Glutamatergic neuron (in vitro differentiated cells): ENCODE measurements around the gene RUNDC1. TPM values are rescaled to one million over a fixed set of nuclear protein-coding genes. Genes with fewer than 3 reads are reported as not detected.
"Not testable (repeated sequence)": the region's sequence is repeated elsewhere in the genome, so short reads cannot be mapped to it uniquely, and the experiment has no call there.

Experiments
- DNase-seq: peaks from one replicate; pipeline ENCODE4 v3.0.0; 2022
- H3K27ac Mint-ChIP-seq: one replicate; pipeline ENCODE4 v1.8.0; 2020; ENCODE audit warnings: mild to moderate bottlenecking, mixed read lengths, inconsistent platforms; ENCODE audit not compliant: unreplicated experiment
- H3K27me3 Mint-ChIP-seq: one replicate; pipeline ENCODE4 v1.8.0; 2020; ENCODE audit warnings: mild to moderate bottlenecking, moderate library complexity, mixed read lengths, inconsistent platforms; ENCODE audit not compliant: unreplicated experiment
- H3K36me3 Mint-ChIP-seq: one replicate; pipeline ENCODE4 v1.8.0; 2020; ENCODE audit warnings: mild to moderate bottlenecking, mixed read lengths, inconsistent platforms; ENCODE audit not compliant: unreplicated experiment
- H3K4me1 Mint-ChIP-seq: one replicate; pipeline ENCODE4 v1.8.0; 2020; ENCODE audit warnings: mild to moderate bottlenecking, low read depth, mixed read lengths, inconsistent platforms; ENCODE audit not compliant: unreplicated experiment
- H3K4me3 Mint-ChIP-seq: one replicate; pipeline ENCODE4 v1.8.0; 2020; ENCODE audit warnings: mild to moderate bottlenecking, mixed read lengths, inconsistent platforms; ENCODE audit not compliant: unreplicated experiment
- H3K9me3 Mint-ChIP-seq: one replicate; pipeline ENCODE4 v1.8.0; 2020; ENCODE audit warnings: mild to moderate bottlenecking, moderate library complexity, mixed read lengths, inconsistent platforms; ENCODE audit not compliant: unreplicated experiment
- total RNA-seq: library from RNA; stranded (reverse); fragmentation: NEBNext Ultra II Directional; extraction: Animal tissue kit (Norgen Biotek cat#: 25700); gene quantifications from one replicate; pipeline ENCODE4 v1.2.1, GENCODE V29; 2021; ENCODE audit not compliant: unreplicated experiment
- TF ChIP-seq, protein P1 (sequence below): fragments of 200-600 bp; sonication (generic); IDR thresholded peaks from one replicate; pipeline ENCODE4 v1.5.0; 2021; ENCODE audit not compliant: partially characterized antibody, unreplicated experiment

The RUNDC1 gene
- total RNA-seq, 1 donor from 2014 or later, result 14.0 TPM

GRCh38 chr17:42971589-42971988 is 8.8 kb upstream of the RUNDC1 start:
- peaks cover 2% of the 10 kb centered on the region for H3K27me3 Mint-ChIP-seq
- TF ChIP-seq, protein P1, sequence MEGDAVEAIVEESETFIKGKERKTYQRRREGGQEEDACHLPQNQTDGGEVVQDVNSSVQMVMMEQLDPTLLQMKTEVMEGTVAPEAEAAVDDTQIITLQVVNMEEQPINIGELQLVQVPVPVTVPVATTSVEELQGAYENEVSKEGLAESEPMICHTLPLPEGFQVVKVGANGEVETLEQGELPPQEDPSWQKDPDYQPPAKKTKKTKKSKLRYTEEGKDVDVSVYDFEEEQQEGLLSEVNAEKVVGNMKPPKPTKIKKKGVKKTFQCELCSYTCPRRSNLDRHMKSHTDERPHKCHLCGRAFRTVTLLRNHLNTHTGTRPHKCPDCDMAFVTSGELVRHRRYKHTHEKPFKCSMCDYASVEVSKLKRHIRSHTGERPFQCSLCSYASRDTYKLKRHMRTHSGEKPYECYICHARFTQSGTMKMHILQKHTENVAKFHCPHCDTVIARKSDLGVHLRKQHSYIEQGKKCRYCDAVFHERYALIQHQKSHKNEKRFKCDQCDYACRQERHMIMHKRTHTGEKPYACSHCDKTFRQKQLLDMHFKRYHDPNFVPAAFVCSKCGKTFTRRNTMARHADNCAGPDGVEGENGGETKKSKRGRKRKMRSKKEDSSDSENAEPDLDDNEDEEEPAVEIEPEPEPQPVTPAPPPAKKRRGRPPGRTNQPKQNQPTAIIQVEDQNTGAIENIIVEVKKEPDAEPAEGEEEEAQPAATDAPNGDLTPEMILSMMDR, result no peak
- H3K27ac Mint-ChIP-seq, result no peak overlapping the region
- no peaks in the 10 kb centered on the region for H3K9me3 Mint-ChIP-seq
- no peaks in the 10 kb centered on the region for H3K4me1 Mint-ChIP-seq
- no peaks in the 10 kb centered on the region for H3K36me3 Mint-ChIP-seq
- no peak overlapping the region for H3K4me3 Mint-ChIP-seq
- no peak for DNase-seq

- H3K4me3 Mint-ChIP-seq, DNase-seq, H3K9me3 Mint-ChIP-seq: not testable (repeated sequence)
Observed at GRCh38 chr17:42973323-42973722, 7.0 kb upstream of the RUNDC1 start.

DNA sequence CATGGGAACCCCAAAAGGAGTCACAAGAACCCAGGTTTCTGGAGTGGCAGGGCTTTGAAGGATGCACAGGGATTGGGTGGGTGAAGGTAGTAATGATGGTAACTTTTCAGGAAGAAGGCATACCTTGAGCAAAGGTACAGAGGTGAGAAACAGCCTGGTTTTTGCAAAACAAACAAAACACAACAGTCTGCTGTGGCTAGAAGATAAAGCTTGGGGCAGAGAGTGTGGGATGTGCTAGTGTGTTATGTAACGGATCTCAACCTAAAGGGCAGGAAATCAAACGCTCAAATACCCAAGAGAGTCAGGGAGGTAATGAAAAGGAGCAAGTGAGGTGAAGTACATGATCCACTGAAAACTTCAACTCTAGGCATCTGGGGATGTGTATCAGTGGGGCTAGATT is 5.1 kb upstream of the RUNDC1 start:
- peaks cover 1% of the 10 kb centered on the region for H3K9me3 Mint-ChIP-seq
- no peak overlapping the region for H3K4me3 Mint-ChIP-seq
- DNase-seq, result no peak
- H3K27me3 Mint-ChIP-seq, result peaks cover 5% of the 10 kb centered on the region
- TF ChIP-seq, protein P1, result no peak
- H3K4me1 Mint-ChIP-seq, result peaks cover 3% of the 10 kb centered on the region
- no peaks in the 10 kb centered on the region for H3K36me3 Mint-ChIP-seq
- no peak overlapping the region for H3K27ac Mint-ChIP-seq

More at GRCh38 chr17:42973323-42973722, 7.0 kb upstream of the RUNDC1 start:
- not testable (repeated sequence) for H3K4me1 Mint-ChIP-seq, H3K27me3 Mint-ChIP-seq, H3K36me3 Mint-ChIP-seq, H3K27ac Mint-ChIP-seq

DNA sequence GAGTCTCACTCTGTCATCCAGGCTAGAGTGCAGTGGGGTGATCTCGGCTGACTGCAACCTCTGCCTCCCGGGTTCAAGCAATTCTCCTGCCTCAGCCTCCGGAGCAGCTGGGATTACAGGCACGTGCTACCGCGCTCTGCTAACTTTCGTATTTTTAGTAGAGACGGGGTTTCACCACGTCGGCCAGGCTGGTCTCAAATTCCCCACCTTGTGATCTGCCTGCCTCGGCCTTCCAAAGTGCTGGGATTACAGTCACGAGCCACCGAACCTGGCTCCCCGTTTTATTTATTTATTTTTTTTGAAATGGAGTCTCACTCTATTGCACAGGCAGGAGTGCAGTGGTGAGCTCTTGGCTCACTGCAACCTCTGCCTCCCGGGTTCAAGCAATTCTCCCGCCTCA is 4.7 kb upstream of the RUNDC1 start:
- H3K27me3 Mint-ChIP-seq, H3K36me3 Mint-ChIP-seq, H3K27ac Mint-ChIP-seq, DNase-seq, H3K4me3 Mint-ChIP-seq, H3K9me3 Mint-ChIP-seq, H3K4me1 Mint-ChIP-seq: not testable (repeated sequence)

DNA sequence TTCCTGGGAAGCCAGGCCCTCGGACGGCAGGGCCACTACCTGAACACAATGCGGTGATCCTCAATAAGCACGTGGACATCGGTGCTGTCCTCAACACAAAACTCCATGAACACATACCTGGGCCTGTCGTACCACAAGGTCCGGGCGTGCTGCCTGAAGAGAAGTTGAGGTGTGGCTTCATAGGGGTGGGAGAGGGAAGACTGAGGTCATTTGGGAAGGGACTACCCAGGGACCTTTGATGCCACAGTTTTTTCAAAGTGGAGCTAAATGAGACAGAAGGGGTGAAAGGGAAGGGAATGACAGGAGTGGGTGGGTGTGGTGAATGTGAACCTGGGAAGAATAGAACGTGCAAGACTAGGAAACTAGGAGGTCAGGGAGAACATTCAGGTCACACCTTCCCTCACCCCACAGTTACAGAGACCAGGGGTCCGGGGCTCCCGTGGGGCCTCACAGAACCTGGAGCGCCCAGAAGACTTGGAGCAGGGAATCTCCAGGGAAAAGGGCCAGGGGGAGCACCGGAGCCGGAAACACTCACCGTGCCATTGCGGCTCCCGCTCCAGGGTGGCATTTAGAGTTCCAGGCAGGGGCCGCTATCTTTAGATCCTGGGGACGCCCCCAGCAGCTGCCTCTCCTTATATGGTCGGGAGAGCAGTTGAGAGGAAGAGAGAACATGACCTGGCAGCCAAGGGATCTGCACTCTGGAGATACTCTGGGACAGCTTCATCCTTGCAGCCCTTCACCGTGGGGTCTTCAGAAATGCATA is 673 bp upstream of the RUNDC1 start, which contains the start of gene PTGES3L:
TSS of gene PTGES3L (minus strand) at position 570 of the 763 bp plus-strand sequence. CDS start at position 543, 27 bp downstream.
- Mint-ChIP-seq H3K27me3 (peaks cover 7% of the 10 kb centered on the region), H3K27ac (peak within 1 kb of the TSS; percentile 50), H3K36me3 (no peaks in the 10 kb centered on the region), H3K9me3 (peaks cover 1% of the 10 kb centered on the region), H3K4me3 (peak within 1 kb of the TSS; percentile 100), H3K4me1 (peaks cover 9% of the 10 kb centered on the region)
- DNase-seq, result peak; percentile 26
- TF ChIP-seq, protein P1, result no peak

DNA sequence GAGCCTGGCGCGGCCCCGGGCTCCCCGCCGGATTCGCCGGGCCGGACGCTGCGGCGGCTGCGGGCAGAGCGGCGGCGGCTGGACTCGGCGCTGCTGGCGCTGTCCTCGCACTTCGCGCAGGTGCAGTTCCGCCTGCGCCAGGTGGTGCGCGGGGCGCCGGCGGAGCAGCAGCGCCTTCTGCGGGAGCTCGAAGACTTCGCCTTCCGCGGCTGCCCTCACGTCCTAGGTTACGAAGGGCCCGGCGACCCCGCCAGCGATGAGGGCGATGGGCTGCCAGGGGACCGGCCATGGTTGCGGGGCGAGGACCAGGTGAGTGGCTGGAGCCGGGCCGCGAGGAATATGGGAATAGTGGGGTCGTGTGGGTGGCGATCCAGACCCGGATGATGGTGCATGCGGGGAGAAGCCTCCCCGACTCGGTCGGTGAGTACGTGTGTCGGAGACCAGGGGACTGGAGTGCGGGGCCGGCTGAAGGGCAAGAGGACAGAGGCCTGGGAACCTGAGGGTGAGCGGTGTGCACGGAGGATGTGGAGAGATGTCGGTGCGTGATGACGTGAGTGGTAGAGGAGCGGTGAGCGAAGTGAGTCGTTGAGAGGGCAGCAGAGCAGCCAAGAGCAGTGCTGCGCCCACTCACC is 517 bp downstream of the RUNDC1 start:
- Mint-ChIP-seq H3K4me3 (peak overlapping the region; percentile 100), H3K27me3 (peaks cover 5% of the 10 kb centered on the region), H3K36me3 (no peaks in the 10 kb centered on the region), H3K9me3 (peaks cover 1% of the 10 kb centered on the region), H3K4me1 (peaks cover 9% of the 10 kb centered on the region), H3K27ac (peak overlapping the region; percentile 72)
- TF ChIP-seq, protein P1, result no peak
- DNase-seq, result peak; percentile 48
